H9 (cell line): Measurements from ENCODE around the gene SNX1. TPM values are rescaled to one million over a fixed set of nuclear protein-coding genes. Genes with fewer than 3 reads are reported as not detected.

Experiments used
- DNase-seq: peaks from one replicate; pipeline ENCODE4 v3.0.0-alpha.2; 2017
- H2AFZ ChIP-seq: one replicate; pipeline ENCODE4 v1.6.1; 2013; ENCODE audit warnings: mild to moderate bottlenecking, low read length, control low read depth, moderate library complexity
- H2AK5ac ChIP-seq: 2 replicates; pipeline ENCODE4 v1.6.1; 2013; ENCODE audit warnings: low read length, control low read depth, mixed read lengths; ENCODE audit not compliant: insufficient read length
- H2BK120ac ChIP-seq: one replicate; pipeline ENCODE4 v1.6.1; 2013; ENCODE audit warnings: low read depth, mild to moderate bottlenecking, low read length, control low read depth, inconsistent platforms; ENCODE audit not compliant: poor library complexity, severe bottlenecking
- H2BK12ac ChIP-seq: 2 replicates; pipeline ENCODE4 v1.6.1; 2013; ENCODE audit warnings: low read length, control low read depth, mixed read lengths, low read depth; ENCODE audit not compliant: insufficient read length
- H2BK15ac ChIP-seq: 2 replicates; pipeline ENCODE4 v1.6.1; 2013; ENCODE audit warnings: low read depth, low read length, control low read depth
- H2BK20ac ChIP-seq: one replicate; pipeline ENCODE4 v1.6.1; 2013; ENCODE audit warnings: low read depth, mild to moderate bottlenecking, low read length, control low read depth, inconsistent platforms; ENCODE audit not compliant: poor library complexity, severe bottlenecking
- H2BK5ac ChIP-seq: 2 replicates; pipeline ENCODE4 v1.6.1; 2013; ENCODE audit warnings: low read length, control low read depth, mixed read lengths; ENCODE audit not compliant: insufficient read length
- H3K14ac ChIP-seq: 2 replicates; pipeline ENCODE4 v1.6.1; 2013; ENCODE audit warnings: low read length, control low read depth; ENCODE audit not compliant: insufficient read depth
- H3K18ac ChIP-seq: 2 replicates; pipeline ENCODE4 v1.6.1; 2013; ENCODE audit warnings: low read depth, mild to moderate bottlenecking, mixed read lengths, low read length, control low read depth; ENCODE audit not compliant: insufficient read length
- H3K23ac ChIP-seq: 2 replicates; pipeline ENCODE4 v1.6.1; 2013; ENCODE audit warnings: low read length, control low read depth, mixed read lengths, low read depth; ENCODE audit not compliant: insufficient read length
- H3K23me2 ChIP-seq: 2 replicates; pipeline ENCODE4 v1.6.1; 2013; ENCODE audit warnings: low read depth, mild to moderate bottlenecking, mixed read lengths, low read length, control low read depth; ENCODE audit not compliant: insufficient read length, poor library complexity, severe bottlenecking
- H3K27ac ChIP-seq: 2 replicates; pipeline ENCODE4 v1.5.1; 2013; ENCODE audit warnings: low read length, control low read depth, mixed read lengths, low read depth; ENCODE audit not compliant: insufficient read length
- H3K27me3 ChIP-seq: 2 replicates; pipeline ENCODE4 v1.6.1; 2013; ENCODE audit warnings: low read length, control low read depth, inconsistent platforms; ENCODE audit not compliant: insufficient read depth
- H3K4ac ChIP-seq: 2 replicates; pipeline ENCODE4 v1.6.1; 2013; ENCODE audit warnings: low read depth, mild to moderate bottlenecking, control low read depth, inconsistent platforms, low read length, moderate library complexity
- H3K4me1 ChIP-seq: 2 replicates; pipeline ENCODE4 v1.6.1; 2013; ENCODE audit warnings: low read length, control low read depth, inconsistent platforms; ENCODE audit not compliant: insufficient read depth
- H3K4me2 ChIP-seq: 2 replicates; pipeline ENCODE4 v1.6.1; 2013; ENCODE audit warnings: low read length, control low read depth, mixed read lengths; ENCODE audit not compliant: insufficient read length, insufficient read depth
- H3K56ac ChIP-seq: 2 replicates; pipeline ENCODE4 v1.6.1; 2013; ENCODE audit warnings: low read depth, mild to moderate bottlenecking, mixed read lengths, low read length, control low read depth; ENCODE audit not compliant: insufficient read length
- H3K79me1 ChIP-seq: 2 replicates; pipeline ENCODE4 v1.6.1; 2013; ENCODE audit warnings: low read depth, mild to moderate bottlenecking, moderate library complexity, low read length, control low read depth, inconsistent platforms; ENCODE audit not compliant: insufficient read depth, poor library complexity, severe bottlenecking
- H3K79me2 ChIP-seq: 2 replicates; pipeline ENCODE4 v1.6.1; 2013; ENCODE audit warnings: low read length, control low read depth, inconsistent platforms; ENCODE audit not compliant: insufficient read depth
- H3K9ac ChIP-seq: 2 replicates; pipeline ENCODE4 v1.6.1; 2013; ENCODE audit warnings: low read length, control low read depth, mixed read lengths; ENCODE audit not compliant: insufficient read length; ENCODE audit errors: extremely low read depth
- H3K9me3 ChIP-seq: one replicate; pipeline ENCODE4 v1.6.1; 2013; ENCODE audit warnings: low read depth, low read length, inconsistent platforms; ENCODE audit not compliant: control insufficient read depth
- H3T11ph ChIP-seq: one replicate; pipeline ENCODE4 v1.6.1; 2013; ENCODE audit warnings: mild to moderate bottlenecking, low read length, control low read depth, inconsistent platforms
- H4K20me1 ChIP-seq: one replicate; pipeline ENCODE4 v1.6.1; 2013; ENCODE audit not compliant: control insufficient read depth, insufficient read length, insufficient read depth
- H4K5ac ChIP-seq: 2 replicates; pipeline ENCODE4 v1.6.1; 2013; ENCODE audit warnings: low read depth, mild to moderate bottlenecking, mixed read lengths, low read length, control low read depth; ENCODE audit not compliant: insufficient read length
- H4K8ac ChIP-seq: replicated peaks from 2 replicates; pipeline ENCODE4 v1.6.1; 2013; ENCODE audit warnings: low read length, control low read depth, mixed read lengths, low read depth; ENCODE audit not compliant: insufficient read length
- H4K91ac ChIP-seq: 2 replicates; pipeline ENCODE4 v1.6.1; 2013; ENCODE audit warnings: low read depth, mild to moderate bottlenecking, moderate library complexity, mixed read lengths, low read length, control low read depth; ENCODE audit not compliant: insufficient read length
- H3K27ac Mint-ChIP-seq, 3 experiments: 2 replicates in 2 of 3; 3 replicates in 1 of 3; pipeline ENCODE4 v1.8.0; 2020 to 2021; ENCODE audit warnings: mixed read lengths in 3 of 3, mild to moderate bottlenecking in 1 of 3, moderate library complexity in 1 of 3
- H3K27me3 Mint-ChIP-seq: 2 replicates; pipeline ENCODE4 v1.8.0; 2021; ENCODE audit warnings: low read depth, mild to moderate bottlenecking, moderate library complexity, mixed read lengths
- H3K36me3 Mint-ChIP-seq, 3 experiments: 2 replicates in 2 of 3; 3 replicates in 1 of 3; pipeline ENCODE4 v1.8.0; 2020 to 2021; ENCODE audit warnings: low read depth in 3 of 3, mixed read lengths in 3 of 3; ENCODE audit not compliant: insufficient read depth in 1 of 3
- H3K4me1 Mint-ChIP-seq, 2 experiments: 2 replicates each; pipeline ENCODE4 v1.8.0; 2020; ENCODE audit warnings: mixed read lengths in 2 of 2
- H3K4me3 Mint-ChIP-seq, 2 experiments: 2 replicates in 1 of 2; 3 replicates in 1 of 2; pipeline ENCODE4 v1.8.0; 2020 to 2021; ENCODE audit warnings: mild to moderate bottlenecking in 2 of 2, mixed read lengths in 2 of 2, moderate library complexity in 1 of 2
- H3K9me3 Mint-ChIP-seq, 2 experiments: 2 replicates in 1 of 2; 3 replicates in 1 of 2; pipeline ENCODE4 v1.8.0; 2020; ENCODE audit warnings: mild to moderate bottlenecking in 2 of 2, mixed read lengths in 2 of 2, moderate library complexity in 1 of 2
- CTCF ChIP-seq: fragments of 200-600 bp; sonication (generic); conservative IDR thresholded peaks from 3 replicates; pipeline ENCODE4 v1.8.0; 2021; ENCODE audit warnings: antibody characterized with exemption, mild to moderate bottlenecking
- WGBS: extraction: QIAGEN DNeasy Blood & Tissue Kit; methylation state at CpG from one replicate; pipeline ENCODE4 v1.1.7; 2013; ENCODE audit warnings: missing lambda C conversion rate, low lambda C conversion rate, mixed read lengths; ENCODE audit not compliant: insufficient read length; ENCODE audit errors: extremely low coverage; 5-methylcytosine and 5-hydroxymethylcytosine counted together
- total RNA-seq: library from RNA; stranded (reverse); gene quantifications from 2 replicates; pipeline ENCODE4 v1.2.1, GENCODE V29; 2021

Gene SNX1
- total RNA-seq, 1 experiment from 2014 or later = 58.8 TPM

GRCh38 chr15:64127521-64128270 lies 31.9 kb downstream of the SNX1 start:
- no peaks in the 10 kb centered on the region for H3K79me1 ChIP-seq
- H3K4me3 Mint-ChIP-seq = no peak overlapping the region
- H3K27me3 ChIP-seq = no peaks in the 10 kb centered on the region
- no peak overlapping the region for H2AFZ ChIP-seq
- H3K23ac ChIP-seq = no peak overlapping the region
- H3K4me1 ChIP-seq = no peaks in the 10 kb centered on the region
- TF ChIP-seq CTCF = no peak
- no peak overlapping the region for H3K56ac ChIP-seq
- H3K27ac ChIP-seq = no peak overlapping the region
- H3K4ac ChIP-seq = no peak overlapping the region
- H3K9me3 ChIP-seq = no peaks in the 10 kb centered on the region
- H2BK120ac ChIP-seq = no peak overlapping the region
- H2BK5ac ChIP-seq = no peak overlapping the region
- H3K79me2 ChIP-seq = no peaks in the 10 kb centered on the region
- H4K91ac ChIP-seq = no peak overlapping the region
- H3K4me1 Mint-ChIP-seq = no peaks in the 10 kb centered on the region
- H2BK15ac ChIP-seq = no peak overlapping the region
- H3K14ac ChIP-seq = no peak overlapping the region
- no peak overlapping the region for H4K5ac ChIP-seq
- no peak overlapping the region for H2BK20ac ChIP-seq
- no CpG with 5 or more reads among the region's 6 CpGs for WGBS
- no peak overlapping the region for H3K9ac ChIP-seq
- H4K8ac ChIP-seq = no peak overlapping the region
- H3K4me2 ChIP-seq = no peak overlapping the region
- H2AK5ac ChIP-seq = no peak overlapping the region
- no peak overlapping the region for H3K18ac ChIP-seq
- no peaks in the 10 kb centered on the region for H3K23me2 ChIP-seq
- H3K36me3 Mint-ChIP-seq = peaks cover 15 to 71% (median 63%) of the 10 kb centered on the region in 3 experiments; a peak in 6 of 7 replicates
- H4K20me1 ChIP-seq = no peaks in the 10 kb centered on the region
- no peaks in the 10 kb centered on the region for H3K9me3 Mint-ChIP-seq
- no peak overlapping the region for H3T11ph ChIP-seq
- DNase-seq = no peak
- no peak overlapping the region for H3K27ac Mint-ChIP-seq
- no peaks in the 10 kb centered on the region for H3K27me3 Mint-ChIP-seq
- H2BK12ac ChIP-seq = no peak overlapping the region
